Measurements from ENCODE around the gene CERT1.

DNA sequence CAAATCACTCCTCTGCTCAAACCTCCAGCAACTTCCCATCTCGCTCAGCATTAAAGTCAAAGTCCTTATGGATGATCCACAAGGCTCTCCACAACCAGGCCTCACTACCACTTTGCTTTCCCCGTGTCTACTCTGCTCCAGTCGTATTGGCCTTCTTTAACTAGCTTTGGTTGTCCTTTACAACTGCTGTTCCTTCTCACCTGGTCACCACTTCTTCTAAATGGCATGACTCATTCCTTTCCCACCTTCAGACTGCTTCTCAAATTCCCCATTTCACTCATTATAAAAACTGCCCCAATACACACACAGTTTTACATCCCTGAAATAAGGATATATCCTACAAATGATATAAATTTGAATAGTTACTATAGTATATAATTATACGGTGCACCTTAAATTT lies 30.4 kb downstream of the CERT1 start:
- TF ChIP-seq, protein P1, sequence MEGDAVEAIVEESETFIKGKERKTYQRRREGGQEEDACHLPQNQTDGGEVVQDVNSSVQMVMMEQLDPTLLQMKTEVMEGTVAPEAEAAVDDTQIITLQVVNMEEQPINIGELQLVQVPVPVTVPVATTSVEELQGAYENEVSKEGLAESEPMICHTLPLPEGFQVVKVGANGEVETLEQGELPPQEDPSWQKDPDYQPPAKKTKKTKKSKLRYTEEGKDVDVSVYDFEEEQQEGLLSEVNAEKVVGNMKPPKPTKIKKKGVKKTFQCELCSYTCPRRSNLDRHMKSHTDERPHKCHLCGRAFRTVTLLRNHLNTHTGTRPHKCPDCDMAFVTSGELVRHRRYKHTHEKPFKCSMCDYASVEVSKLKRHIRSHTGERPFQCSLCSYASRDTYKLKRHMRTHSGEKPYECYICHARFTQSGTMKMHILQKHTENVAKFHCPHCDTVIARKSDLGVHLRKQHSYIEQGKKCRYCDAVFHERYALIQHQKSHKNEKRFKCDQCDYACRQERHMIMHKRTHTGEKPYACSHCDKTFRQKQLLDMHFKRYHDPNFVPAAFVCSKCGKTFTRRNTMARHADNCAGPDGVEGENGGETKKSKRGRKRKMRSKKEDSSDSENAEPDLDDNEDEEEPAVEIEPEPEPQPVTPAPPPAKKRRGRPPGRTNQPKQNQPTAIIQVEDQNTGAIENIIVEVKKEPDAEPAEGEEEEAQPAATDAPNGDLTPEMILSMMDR (IDR thresholded peaks at IDR 0.05) = no peak
- TF ChIP-seq POLR2A (IDR thresholded peaks at IDR 0.05) = no peak
